Activated T-cell treated with anti-CD3 and anti-CD28 coated beads, Interleukin-2, amount 50 U/mL, for 4 hours (primary cell): Measurements from ENCODE around the gene AHDC1. TPM values are rescaled to one million over a fixed set of nuclear protein-coding genes. Genes with fewer than 3 reads are reported as not detected.

Experiments
- ATAC-seq, 2 donors: fragments of 200-7000 bp; cut with Tn5 transposase; one replicate each; pipeline ENCODE4 v1.10.0; 2021
- DNase-seq: peaks from one replicate; pipeline ENCODE4 v3.0.0-alpha.2; 2020
- H3K27me3 Mint-ChIP-seq: one replicate; pipeline ENCODE4 v1.8.0; 2021; ENCODE audit warnings: low read depth, mixed read lengths
- H3K36me3 Mint-ChIP-seq: one replicate; pipeline ENCODE4 v1.8.0; 2022; ENCODE audit warnings: mixed read lengths; ENCODE audit not compliant: insufficient read depth
- H3K4me1 Mint-ChIP-seq: one replicate; pipeline ENCODE4 v1.8.0; 2021; ENCODE audit warnings: low read depth, mixed read lengths
- H3K4me3 Mint-ChIP-seq: one replicate; pipeline ENCODE4 v1.8.0; 2021; ENCODE audit warnings: mild to moderate bottlenecking, moderate library complexity, mixed read lengths
- H3K9me3 Mint-ChIP-seq: one replicate; pipeline ENCODE4 v1.8.0; 2021; ENCODE audit warnings: mixed read lengths
- total RNA-seq, 3 donors: library from RNA; stranded (reverse); gene quantifications; one replicate each; pipeline ENCODE4 v1.2.1, GENCODE V29; 2021

The AHDC1 gene
- total RNA-seq, 3 donors from 2014 or later: 7.6 to 9.4 (median 8.6) TPM

- Mint-ChIP-seq H3K36me3 (no peaks in the 10 kb centered on the region), H3K27me3 (no peaks in the 10 kb centered on the region), H3K4me1 (peaks cover 64% of the 10 kb centered on the region), H3K4me3 (peak overlapping the region; percentile 89), H3K9me3 (no peaks in the 10 kb centered on the region)
- ATAC-seq (no peak), DNase-seq (no peak)
These were observed 83.3 kb downstream of the AHDC1 start for GRCh38 chr1:27520651-27521050.

- H3K9me3 Mint-ChIP-seq: no peaks in the 10 kb centered on the region
- peaks cover 55% of the 10 kb centered on the region for H3K4me1 Mint-ChIP-seq
- DNase-seq (no peak), ATAC-seq (no peak)
- no peaks in the 10 kb centered on the region for H3K27me3 Mint-ChIP-seq
- H3K4me3 Mint-ChIP-seq: no peak overlapping the region
- no peaks in the 10 kb centered on the region for H3K36me3 Mint-ChIP-seq
These were observed 84.3 kb downstream of the AHDC1 start for GRCh38 chr1:27519331-27520258.

- no peaks in the 10 kb centered on the region for H3K9me3 Mint-ChIP-seq
- H3K36me3 Mint-ChIP-seq: no peaks in the 10 kb centered on the region
- no peaks in the 10 kb centered on the region for H3K27me3 Mint-ChIP-seq
- no peak overlapping the region for H3K4me3 Mint-ChIP-seq
- DNase-seq (no peak), ATAC-seq (no peak)
- peaks cover 48% of the 10 kb centered on the region for H3K4me1 Mint-ChIP-seq
These were observed 85.1 kb downstream of the AHDC1 start for GRCh38 chr1:27518808-27519207.

- no peaks in the 10 kb centered on the region for H3K36me3 Mint-ChIP-seq
- no peaks in the 10 kb centered on the region for H3K9me3 Mint-ChIP-seq
- H3K4me3 Mint-ChIP-seq: no peak overlapping the region
- H3K4me1 Mint-ChIP-seq: peaks cover 43% of the 10 kb centered on the region
- no peaks in the 10 kb centered on the region for H3K27me3 Mint-ChIP-seq
- DNase-seq (no peak), ATAC-seq (no peak)
These were observed 85.8 kb downstream of the AHDC1 start for GRCh38 chr1:27517907-27518718.

GRCh38 chr1:27517301-27517700, 86.6 kb downstream of the AHDC1 start:
- H3K36me3 Mint-ChIP-seq: no peaks in the 10 kb centered on the region
- H3K27me3 Mint-ChIP-seq: no peaks in the 10 kb centered on the region
- ATAC-seq: no peak
- H3K4me1 Mint-ChIP-seq: peaks cover 35% of the 10 kb centered on the region
- H3K9me3 Mint-ChIP-seq: no peaks in the 10 kb centered on the region
- no peak overlapping the region for H3K4me3 Mint-ChIP-seq
- DNase-seq: no peak

GRCh38 chr1:27515626-27516025, 88.3 kb downstream of the AHDC1 start:
- H3K4me1 Mint-ChIP-seq: peaks cover 19% of the 10 kb centered on the region
- no peaks in the 10 kb centered on the region for H3K36me3 Mint-ChIP-seq
- no peaks in the 10 kb centered on the region for H3K27me3 Mint-ChIP-seq
- no peak for ATAC-seq
- H3K4me3 Mint-ChIP-seq: no peak overlapping the region
- H3K9me3 Mint-ChIP-seq: no peaks in the 10 kb centered on the region
- no peak for DNase-seq

GRCh38 chr1:27513958-27514357, 90.0 kb downstream of the AHDC1 start:
- Mint-ChIP-seq H3K9me3 (no peaks in the 10 kb centered on the region), H3K4me3 (no peak overlapping the region), H3K36me3 (no peaks in the 10 kb centered on the region), H3K27me3 (no peaks in the 10 kb centered on the region), H3K4me1 (peaks cover 11% of the 10 kb centered on the region)
- ATAC-seq: no peak
- no peak for DNase-seq

GRCh38 chr1:27513528-27513927, 90.4 kb downstream of the AHDC1 start:
- ATAC-seq: no peak
- H3K4me1 Mint-ChIP-seq: peaks cover 8% of the 10 kb centered on the region
- no peaks in the 10 kb centered on the region for H3K36me3 Mint-ChIP-seq
- DNase-seq: no peak
- H3K4me3 Mint-ChIP-seq: no peak overlapping the region
- no peaks in the 10 kb centered on the region for H3K27me3 Mint-ChIP-seq
- no peaks in the 10 kb centered on the region for H3K9me3 Mint-ChIP-seq

GRCh38 chr1:27509127-27510080, 94.5 kb downstream of the AHDC1 start:
- Mint-ChIP-seq H3K36me3 (no peaks in the 10 kb centered on the region), H3K9me3 (no peaks in the 10 kb centered on the region), H3K4me3 (no peak overlapping the region), H3K4me1 (no peaks in the 10 kb centered on the region), H3K27me3 (no peaks in the 10 kb centered on the region)
- ATAC-seq (no peak), DNase-seq (no peak)

GRCh38 chr1:27507960-27508665, 95.8 kb downstream of the AHDC1 start:
- DNase-seq (no peak), ATAC-seq (no peak)
- Mint-ChIP-seq H3K36me3 (no peaks in the 10 kb centered on the region), H3K4me1 (no peaks in the 10 kb centered on the region), H3K27me3 (no peaks in the 10 kb centered on the region), H3K4me3 (no peak overlapping the region), H3K9me3 (no peaks in the 10 kb centered on the region)

GRCh38 chr1:27506703-27507102, 97.2 kb downstream of the AHDC1 start:
- Mint-ChIP-seq H3K4me3 (no peak overlapping the region), H3K36me3 (no peaks in the 10 kb centered on the region), H3K4me1 (no peaks in the 10 kb centered on the region), H3K9me3 (no peaks in the 10 kb centered on the region), H3K27me3 (no peaks in the 10 kb centered on the region)
- DNase-seq (no peak), ATAC-seq (no peak)

GRCh38 chr1:27505420-27505680, 98.6 kb downstream of the AHDC1 start:
- H3K4me1 Mint-ChIP-seq: no peaks in the 10 kb centered on the region
- H3K4me3 Mint-ChIP-seq: no peak overlapping the region
- no peak for DNase-seq
- H3K36me3 Mint-ChIP-seq: no peaks in the 10 kb centered on the region
- ATAC-seq: no peak
- no peaks in the 10 kb centered on the region for H3K9me3 Mint-ChIP-seq
- H3K27me3 Mint-ChIP-seq: no peaks in the 10 kb centered on the region

- Mint-ChIP-seq H3K27me3 (no peaks in the 10 kb centered on the region), H3K36me3 (no peaks in the 10 kb centered on the region), H3K4me1 (no peaks in the 10 kb centered on the region), H3K4me3 (no peak overlapping the region), H3K9me3 (no peaks in the 10 kb centered on the region)
- no peak for DNase-seq
- no peak for ATAC-seq
These were observed 99.1 kb downstream of the AHDC1 start for GRCh38 chr1:27504588-27505419.
